COR-L47 (cell line): Measurements from ENCODE around the gene HS1BP3.

Experiments
- DNase-seq: peaks from one replicate; lab custom pipeline; 2025; lab: John Stamatoyannopoulos, UW

HS1BP3 gene

DNA sequence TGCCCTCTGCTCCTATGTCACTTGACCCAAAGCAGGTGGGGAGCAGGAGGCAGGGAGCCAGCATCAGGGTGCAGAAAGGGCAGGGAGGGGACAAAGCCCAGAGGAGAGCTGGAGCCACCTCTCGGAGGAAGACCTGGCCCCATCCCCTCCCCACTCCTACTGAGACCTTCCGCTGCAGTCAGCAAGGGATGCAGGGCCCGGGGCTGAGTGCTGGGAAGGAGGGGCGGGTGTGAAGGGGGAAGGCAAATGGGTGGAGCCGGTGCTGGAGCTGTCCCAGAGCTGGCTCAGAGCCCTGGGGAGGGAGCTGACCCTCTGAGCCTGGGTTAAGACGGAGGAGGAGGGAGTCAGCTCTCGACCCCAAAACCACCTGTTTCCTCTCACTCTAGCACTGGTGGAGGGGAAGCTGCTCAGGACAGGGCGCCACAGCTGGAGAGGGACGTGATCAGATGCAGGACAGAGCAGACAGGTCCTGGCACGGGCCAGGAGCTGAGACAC lies 33.8 kb downstream of the HS1BP3 start:
- no peak for DNase-seq

GRCh38 chr2:20616341-20616871 lies 34.5 kb downstream of the HS1BP3 start:
- DNase-seq: no peak

GRCh38 chr2:20615466-20616241 lies 35.2 kb downstream of the HS1BP3 start:
- no peak for DNase-seq

GRCh38 chr2:20615068-20615465 lies 35.8 kb downstream of the HS1BP3 start:
- DNase-seq: no peak

GRCh38 chr2:20614201-20615067 lies 36.5 kb downstream of the HS1BP3 start:
- DNase-seq: peak; percentile 46

DNA sequence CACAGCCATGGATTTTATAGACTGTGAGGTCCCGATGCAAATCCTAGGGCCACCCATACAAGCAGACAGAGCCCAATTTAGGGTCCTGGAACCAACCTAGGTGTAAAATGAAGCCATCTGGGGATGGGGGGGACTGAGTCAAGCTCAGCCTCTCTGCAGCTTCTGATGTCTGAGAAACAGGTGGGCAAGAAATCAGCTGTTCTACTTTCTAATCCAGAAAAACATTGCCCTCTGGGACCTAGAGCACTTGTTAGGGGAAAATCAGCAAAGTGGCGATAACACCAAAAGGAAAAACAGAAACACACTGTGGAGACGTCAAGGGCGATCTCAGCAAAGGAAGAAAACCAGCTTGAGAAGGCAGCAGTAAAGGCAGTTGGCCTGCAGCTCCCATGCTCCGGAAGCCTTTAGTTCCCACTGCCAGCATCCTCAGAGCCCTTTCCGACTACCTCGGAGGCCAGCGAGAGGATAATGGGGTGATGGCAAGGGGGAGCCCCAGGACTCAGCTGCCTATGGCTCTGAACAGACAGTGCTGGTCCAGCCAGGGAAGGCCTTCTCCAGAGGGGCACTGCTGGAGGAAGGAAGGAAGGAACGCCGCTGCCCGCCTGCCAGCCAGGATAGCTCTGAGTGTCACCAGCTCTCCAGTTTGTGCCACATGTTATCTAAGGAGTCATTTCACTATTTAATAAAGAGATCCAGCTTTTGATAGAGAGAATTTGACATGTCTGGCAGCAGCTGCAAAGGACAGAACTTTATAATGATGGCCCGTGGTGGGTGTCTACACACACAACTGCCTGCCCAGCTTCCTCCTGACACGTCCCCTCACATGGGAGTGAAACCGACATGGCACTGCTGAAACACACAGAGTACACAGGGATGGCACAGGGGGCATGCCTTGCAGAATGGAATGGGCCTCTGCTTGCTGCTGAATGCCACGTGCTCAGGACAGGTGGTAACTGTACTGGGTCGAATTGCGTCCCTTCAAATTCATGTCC lies 37.7 kb downstream of the HS1BP3 start:
- DNase-seq: peak; percentile 27

GRCh38 chr2:20611844-20612356 lies 39.0 kb downstream of the HS1BP3 start:
- no peak for DNase-seq

DNA sequence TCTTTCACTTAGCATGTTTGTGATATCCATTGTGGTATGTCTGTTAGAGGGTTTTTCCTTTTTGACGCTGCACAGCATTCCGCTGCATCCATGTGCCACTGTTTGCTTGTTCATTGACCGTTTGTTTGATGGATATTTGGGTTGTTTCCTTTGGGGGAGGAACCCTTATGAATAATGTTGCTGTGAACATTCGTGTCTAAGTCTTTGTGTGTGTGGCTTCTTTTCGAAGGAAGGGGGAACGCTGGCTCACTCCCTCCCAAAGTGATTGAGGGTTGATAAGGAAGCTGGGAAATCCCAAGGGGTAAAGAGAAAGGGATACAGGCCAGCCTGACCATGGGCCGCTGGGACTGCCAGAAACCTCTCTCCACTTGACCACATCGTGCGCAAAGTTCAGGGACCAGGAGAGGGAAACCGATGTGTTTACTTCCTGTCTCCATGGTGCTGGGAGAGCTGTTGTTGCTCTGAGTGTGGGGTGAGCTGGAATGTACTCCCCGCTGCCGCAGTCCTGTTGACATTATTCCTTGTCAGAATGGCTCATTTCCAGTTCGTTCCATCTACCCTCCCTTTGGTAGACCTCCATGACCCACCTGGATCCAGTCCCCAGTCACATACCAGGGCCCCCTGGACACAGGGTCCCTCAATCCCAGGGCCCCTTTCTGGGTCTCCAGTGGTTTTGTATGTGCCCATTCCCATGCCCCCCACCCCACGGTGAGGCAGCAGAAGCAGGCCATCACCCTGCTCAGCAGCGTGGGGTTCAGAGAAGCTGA lies 39.6 kb downstream of the HS1BP3 start:
- DNase-seq: no peak

GRCh38 chr2:20609995-20610357 lies 40.9 kb downstream of the HS1BP3 start:
- DNase-seq: no peak

- DNase-seq: peak; percentile 34
These were observed 41.4 kb downstream of the HS1BP3 start for GRCh38 chr2:20609349-20609994.

GRCh38 chr2:20608666-20609348 lies 42.1 kb downstream of the HS1BP3 start:
- no peak for DNase-seq

DNA sequence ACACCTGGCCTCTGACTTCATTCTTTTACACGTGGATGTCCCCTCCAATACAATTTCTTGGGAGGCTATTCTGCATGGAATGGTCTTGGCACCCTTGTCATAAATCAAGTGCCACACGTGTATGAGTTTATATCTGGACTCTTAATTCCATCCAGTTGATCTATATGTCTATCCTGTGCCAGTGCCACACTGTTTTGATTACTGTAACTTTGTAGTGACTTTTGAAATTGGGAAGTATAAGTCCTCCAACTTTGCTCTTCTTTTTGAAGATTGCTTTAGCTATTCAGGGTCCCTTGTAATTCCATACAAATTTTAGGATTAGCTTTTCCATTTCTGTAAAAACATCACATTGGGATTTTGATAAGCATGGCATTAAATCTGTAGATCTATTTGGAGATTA lies 43.5 kb downstream of the HS1BP3 start:
- no peak for DNase-seq

DNA sequence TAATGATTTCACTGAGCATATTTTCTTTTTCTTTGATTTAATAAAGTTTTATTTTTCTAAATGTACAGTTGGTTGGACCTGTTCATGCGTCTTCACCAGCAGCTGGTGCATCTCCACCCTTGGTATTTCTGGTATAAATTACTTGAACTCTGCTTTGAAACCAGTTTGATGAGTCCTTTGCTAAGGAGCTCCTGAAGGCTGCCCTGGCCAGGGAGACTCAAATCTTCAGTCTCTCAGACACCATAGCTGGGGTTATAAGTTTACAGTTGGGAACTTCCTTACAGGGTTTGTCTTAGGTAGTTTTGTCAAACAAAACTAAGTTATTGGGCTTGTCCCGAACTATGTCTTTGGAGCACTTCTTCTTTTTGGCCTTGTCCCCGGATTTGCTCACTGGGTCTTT lies 44.7 kb downstream of the HS1BP3 start:
- no peak for DNase-seq

DNA sequence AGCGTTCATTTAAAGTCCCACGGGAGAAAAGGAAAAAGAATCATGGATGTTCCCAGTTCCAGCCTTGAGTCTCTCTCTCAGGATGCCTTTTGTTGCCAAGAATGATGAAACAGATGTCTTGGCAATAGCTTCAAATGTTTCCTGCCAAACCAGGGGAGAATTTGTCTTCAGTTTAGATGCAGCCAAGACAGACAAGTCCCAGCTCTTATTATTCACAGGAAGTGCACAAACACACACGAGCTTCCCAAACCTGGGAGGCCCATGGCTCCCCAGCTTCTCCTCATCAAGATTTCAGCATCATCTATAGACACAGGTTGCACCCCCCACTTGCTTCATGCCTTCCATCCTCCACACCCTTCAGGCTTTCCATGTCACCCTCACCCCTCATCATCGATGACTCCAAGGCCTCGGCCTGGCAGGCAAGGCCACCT lies 45.9 kb downstream of the HS1BP3 start:
- no peak for DNase-seq

GRCh38 chr2:20604401-20604911 lies 46.4 kb downstream of the HS1BP3 start:
- DNase-seq: no peak

GRCh38 chr2:20603791-20604190 lies 47.1 kb downstream of the HS1BP3 start:
- no peak for DNase-seq

DNA sequence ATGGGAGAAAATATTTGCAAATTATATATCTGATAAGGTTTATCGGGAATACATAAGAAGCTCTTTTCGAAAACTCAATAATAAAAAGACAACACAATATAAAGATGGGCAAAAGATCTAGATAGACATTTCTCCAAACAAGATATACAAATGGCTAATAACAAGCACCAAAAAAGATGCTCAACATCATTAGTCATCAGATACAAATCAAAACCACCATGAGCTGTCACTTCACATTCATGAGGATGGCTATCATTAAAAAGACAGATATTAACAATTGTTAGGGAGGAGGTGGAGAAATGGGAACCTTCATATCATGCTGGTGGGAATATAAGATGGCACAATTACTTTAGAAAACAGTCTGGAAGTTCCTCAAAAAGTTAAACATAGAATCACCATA lies 48.1 kb downstream of the HS1BP3 start:
- DNase-seq: no peak

GRCh38 chr2:20600756-20601325 lies 50.1 kb downstream of the HS1BP3 start:
- DNase-seq: no peak
